ENCODE measurements around the gene XDH.
A peak's percentile ranks its signal among the peaks of the same experiment; 100 is the strongest.

The XDH gene

GRCh38 chr2:31349160-31349559, 65.4 kb downstream of the XDH start:
- no peaks in the 10 kb centered on the region for H3K4me1 Mint-ChIP-seq
- H3K4me3 Mint-ChIP-seq, result no peak overlapping the region
- H3K27me3 Mint-ChIP-seq, result peaks cover 65% of the 10 kb centered on the region
- ATAC-seq (replicated peaks; ENCODE audit: extremely low read depth, poor library complexity, severe bottlenecking) (no peak), DNase-seq (ENCODE audit: low spot score in 2 of 2) (no peak)
- H3K27ac Mint-ChIP-seq (ENCODE audit: low read depth), result no peak overlapping the region
- no peaks in the 10 kb centered on the region for H3K36me3 Mint-ChIP-seq (ENCODE audit: insufficient read depth)
- no peaks in the 10 kb centered on the region for H3K9me3 Mint-ChIP-seq

- no peaks in the 10 kb centered on the region for H3K36me3 Mint-ChIP-seq (ENCODE audit: insufficient read depth)
- no peaks in the 10 kb centered on the region for H3K9me3 Mint-ChIP-seq
- H3K27ac Mint-ChIP-seq (ENCODE audit: low read depth), result no peak overlapping the region
- ATAC-seq (replicated peaks; ENCODE audit: extremely low read depth, poor library complexity, severe bottlenecking), result no peak
- DNase-seq (ENCODE audit: low spot score in 2 of 2), result no peak
- H3K27me3 Mint-ChIP-seq, result peaks cover 63% of the 10 kb centered on the region
- no peak overlapping the region for H3K4me3 Mint-ChIP-seq
- no peaks in the 10 kb centered on the region for H3K4me1 Mint-ChIP-seq
Measured at GRCh38 chr2:31348618-31349017, 65.9 kb downstream of the XDH start.

DNA sequence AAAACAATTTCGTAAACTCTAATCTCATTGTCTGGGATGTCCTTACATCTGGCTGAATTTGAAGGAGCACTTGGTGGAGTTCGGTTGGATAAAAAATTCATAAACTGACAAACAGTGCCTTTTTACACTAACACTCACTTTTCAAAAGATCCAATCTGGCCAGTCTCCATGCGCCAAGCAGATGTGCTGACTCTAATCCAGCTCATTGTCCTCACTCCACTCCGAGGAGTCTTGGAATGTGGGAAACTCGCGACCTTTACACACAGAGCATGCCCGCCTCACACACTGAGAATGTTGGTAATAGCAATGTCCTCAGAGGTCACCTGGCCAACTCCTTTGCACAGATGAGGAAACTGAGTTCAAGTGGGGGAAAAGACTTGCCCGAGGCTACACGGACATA, 66.8 kb downstream of the XDH start:
- no peak overlapping the region for H3K27ac Mint-ChIP-seq (ENCODE audit: low read depth)
- DNase-seq (ENCODE audit: low spot score in 2 of 2), result no peak
- H3K4me1 Mint-ChIP-seq, result no peaks in the 10 kb centered on the region
- H3K4me3 Mint-ChIP-seq, result no peak overlapping the region
- no peak for ATAC-seq (replicated peaks; ENCODE audit: extremely low read depth, poor library complexity, severe bottlenecking)
- no peaks in the 10 kb centered on the region for H3K36me3 Mint-ChIP-seq (ENCODE audit: insufficient read depth)
- H3K9me3 Mint-ChIP-seq, result no peaks in the 10 kb centered on the region
- H3K27me3 Mint-ChIP-seq, result peaks cover 58% of the 10 kb centered on the region

DNA sequence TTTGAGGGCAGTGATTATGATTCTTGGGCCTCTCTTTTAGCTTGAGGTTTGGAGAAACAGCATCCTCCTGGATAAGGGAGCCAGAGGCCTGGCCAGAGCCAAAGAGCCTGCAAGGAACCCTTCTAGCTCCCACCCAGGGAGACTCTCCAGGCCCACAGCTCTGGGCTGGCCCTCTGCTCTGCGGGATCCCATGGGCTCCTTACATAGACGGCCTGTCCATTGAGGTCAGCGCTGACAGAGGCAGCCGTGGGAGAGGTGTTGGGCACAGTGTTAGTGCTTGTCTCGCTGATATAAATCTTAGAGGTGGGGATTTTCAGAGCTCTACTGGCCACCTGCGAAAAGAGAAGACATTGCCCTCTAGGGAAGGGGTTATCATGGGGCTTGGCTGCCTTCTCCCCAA, 67.2 kb downstream of the XDH start:
- no peak for DNase-seq (ENCODE audit: low spot score in 2 of 2)
- Mint-ChIP-seq H3K27me3 (peaks cover 54% of the 10 kb centered on the region), H3K36me3 (ENCODE audit: insufficient read depth) (no peaks in the 10 kb centered on the region), H3K9me3 (no peaks in the 10 kb centered on the region), H3K4me3 (no peak overlapping the region), H3K27ac (ENCODE audit: low read depth) (no peak overlapping the region), H3K4me1 (no peaks in the 10 kb centered on the region)
- no peak for ATAC-seq (replicated peaks; ENCODE audit: extremely low read depth, poor library complexity, severe bottlenecking)

DNA sequence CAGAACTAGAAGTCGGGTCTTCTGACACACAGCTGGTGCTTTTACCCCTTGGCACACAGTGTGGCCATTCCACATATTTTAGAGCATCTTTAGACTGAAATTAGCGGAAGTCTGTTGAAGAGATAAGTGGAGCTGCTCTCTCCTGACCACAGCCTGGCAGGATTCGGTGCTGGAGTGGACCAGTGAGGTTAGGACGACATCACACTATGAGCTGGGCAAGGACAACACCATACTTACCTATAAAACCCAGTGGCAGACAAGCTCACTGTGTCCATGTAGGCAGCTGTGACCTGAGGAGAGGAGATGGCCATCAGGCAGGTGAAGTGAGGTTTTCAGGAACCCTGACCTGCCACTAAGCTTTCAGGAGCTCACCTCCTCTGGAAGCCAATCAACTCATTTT, 70.1 kb downstream of the XDH start:
- no peak overlapping the region for H3K27ac Mint-ChIP-seq (ENCODE audit: low read depth)
- no peaks in the 10 kb centered on the region for H3K9me3 Mint-ChIP-seq
- H3K27me3 Mint-ChIP-seq, result peaks cover 44% of the 10 kb centered on the region
- no peak overlapping the region for H3K4me3 Mint-ChIP-seq
- H3K36me3 Mint-ChIP-seq (ENCODE audit: insufficient read depth), result no peaks in the 10 kb centered on the region
- no peaks in the 10 kb centered on the region for H3K4me1 Mint-ChIP-seq
- no peak for DNase-seq (ENCODE audit: low spot score in 2 of 2)
- ATAC-seq (replicated peaks; ENCODE audit: extremely low read depth, poor library complexity, severe bottlenecking), result no peak

- no peak overlapping the region for H3K27ac Mint-ChIP-seq (ENCODE audit: low read depth)
- H3K4me1 Mint-ChIP-seq, result no peaks in the 10 kb centered on the region
- no peak for DNase-seq (ENCODE audit: low spot score in 2 of 2)
- peaks cover 41% of the 10 kb centered on the region for H3K27me3 Mint-ChIP-seq
- no peaks in the 10 kb centered on the region for H3K9me3 Mint-ChIP-seq
- H3K36me3 Mint-ChIP-seq (ENCODE audit: insufficient read depth), result no peaks in the 10 kb centered on the region
- H3K4me3 Mint-ChIP-seq, result no peak overlapping the region
- no peak for ATAC-seq (replicated peaks; ENCODE audit: extremely low read depth, poor library complexity, severe bottlenecking)
Measured at GRCh38 chr2:31341351-31341750, 73.2 kb downstream of the XDH start.

DNA sequence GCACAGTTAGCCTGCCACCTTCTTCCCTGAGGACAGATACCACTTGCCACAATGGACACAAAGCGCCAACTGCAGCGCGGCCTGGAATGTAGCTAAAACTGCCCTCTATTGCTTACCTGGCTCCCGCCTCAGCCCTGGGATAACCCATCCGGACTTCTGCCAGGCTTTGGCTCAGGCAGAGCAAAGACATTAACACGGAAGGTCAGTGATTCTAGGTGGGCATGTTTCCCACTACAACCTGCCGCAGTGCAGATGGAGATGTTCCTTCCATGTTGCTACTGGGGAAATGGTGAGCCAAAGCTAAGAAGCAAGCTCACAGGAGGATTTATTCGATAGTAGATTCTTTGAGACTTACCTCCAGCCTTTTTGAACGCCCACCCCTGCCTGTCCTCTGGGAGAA, 74.8 kb downstream of the XDH start:
- H3K27ac Mint-ChIP-seq (ENCODE audit: low read depth), result no peak overlapping the region
- DNase-seq (ENCODE audit: low spot score in 2 of 2), result no peak
- H3K27me3 Mint-ChIP-seq, result peaks cover 42% of the 10 kb centered on the region
- H3K4me3 Mint-ChIP-seq, result no peak overlapping the region
- no peaks in the 10 kb centered on the region for H3K4me1 Mint-ChIP-seq
- no peaks in the 10 kb centered on the region for H3K36me3 Mint-ChIP-seq (ENCODE audit: insufficient read depth)
- ATAC-seq (replicated peaks; ENCODE audit: extremely low read depth, poor library complexity, severe bottlenecking), result no peak
- no peaks in the 10 kb centered on the region for H3K9me3 Mint-ChIP-seq

DNA sequence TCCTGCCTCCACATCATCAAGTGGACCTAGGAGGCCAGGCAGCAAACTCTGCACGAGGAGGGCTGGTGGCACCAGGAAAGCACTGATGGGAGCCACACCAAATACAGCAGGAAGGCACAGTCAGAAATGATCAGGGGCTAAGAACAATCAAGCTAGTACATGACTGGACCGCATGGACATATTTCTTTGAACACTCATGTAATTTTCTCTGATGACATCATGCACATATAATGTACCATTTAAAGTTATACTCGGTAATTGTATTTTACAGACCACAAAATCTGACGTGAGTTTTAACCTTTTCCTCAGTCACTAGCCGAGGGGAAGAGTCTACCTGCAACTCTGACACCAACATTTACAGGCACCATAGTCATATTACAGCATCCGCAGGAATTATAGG, 76.7 kb downstream of the XDH start:
- peaks cover 33% of the 10 kb centered on the region for H3K27me3 Mint-ChIP-seq
- ATAC-seq (replicated peaks; ENCODE audit: extremely low read depth, poor library complexity, severe bottlenecking) (no peak), DNase-seq (ENCODE audit: low spot score in 2 of 2) (no peak)
- H3K27ac Mint-ChIP-seq (ENCODE audit: low read depth), result no peak overlapping the region
- H3K9me3 Mint-ChIP-seq, result no peaks in the 10 kb centered on the region
- no peaks in the 10 kb centered on the region for H3K4me1 Mint-ChIP-seq
- no peak overlapping the region for H3K4me3 Mint-ChIP-seq
- no peaks in the 10 kb centered on the region for H3K36me3 Mint-ChIP-seq (ENCODE audit: insufficient read depth)

GRCh38 chr2:31337197-31337596, 77.3 kb downstream of the XDH start:
- Mint-ChIP-seq H3K4me3 (no peak overlapping the region), H3K27ac (ENCODE audit: low read depth) (no peak overlapping the region), H3K4me1 (no peaks in the 10 kb centered on the region), H3K27me3 (peaks cover 33% of the 10 kb centered on the region), H3K36me3 (ENCODE audit: insufficient read depth) (no peaks in the 10 kb centered on the region), H3K9me3 (no peaks in the 10 kb centered on the region)
- no peak for DNase-seq (ENCODE audit: low spot score in 2 of 2)
- ATAC-seq (replicated peaks; ENCODE audit: extremely low read depth, poor library complexity, severe bottlenecking), result no peak

DNA sequence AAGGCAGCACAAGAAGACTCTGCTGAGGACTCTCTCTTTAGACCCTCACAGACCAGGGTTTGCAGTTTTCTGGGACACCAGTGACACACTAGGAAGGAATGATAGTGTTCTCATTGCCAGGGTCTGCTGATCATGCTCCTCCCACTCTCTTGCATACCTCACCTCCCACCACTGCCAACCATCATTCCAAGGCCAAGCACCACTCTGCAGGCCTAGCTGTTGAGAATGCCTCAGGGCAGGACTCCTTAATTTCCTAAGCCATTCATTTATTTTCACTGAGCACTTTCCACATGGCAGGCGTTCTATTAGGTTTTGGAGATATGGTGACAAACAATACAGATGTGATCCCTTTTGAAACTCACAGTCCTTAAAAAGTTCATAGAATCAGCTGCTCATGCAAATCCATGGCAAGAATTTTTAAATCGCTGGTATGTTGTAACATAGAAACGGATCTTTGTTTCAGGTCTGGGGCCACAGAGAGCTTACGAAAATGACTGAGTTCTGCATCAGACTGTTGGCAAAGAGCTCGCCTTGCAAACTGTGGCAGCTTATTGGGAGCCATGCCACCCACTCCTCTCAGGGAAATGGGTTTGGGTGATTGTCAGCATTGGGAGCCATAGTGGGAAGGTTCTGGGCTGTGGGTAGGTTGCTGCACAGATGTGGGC, 78.5 kb downstream of the XDH start:
- no peaks in the 10 kb centered on the region for H3K4me1 Mint-ChIP-seq
- no peaks in the 10 kb centered on the region for H3K36me3 Mint-ChIP-seq (ENCODE audit: insufficient read depth)
- H3K27ac Mint-ChIP-seq (ENCODE audit: low read depth), result no peak overlapping the region
- no peaks in the 10 kb centered on the region for H3K9me3 Mint-ChIP-seq
- no peak overlapping the region for H3K4me3 Mint-ChIP-seq
- DNase-seq (ENCODE audit: low spot score in 2 of 2) (no peak), ATAC-seq (replicated peaks; ENCODE audit: extremely low read depth, poor library complexity, severe bottlenecking) (no peak)
- H3K27me3 Mint-ChIP-seq, result peaks cover 29% of the 10 kb centered on the region

DNA sequence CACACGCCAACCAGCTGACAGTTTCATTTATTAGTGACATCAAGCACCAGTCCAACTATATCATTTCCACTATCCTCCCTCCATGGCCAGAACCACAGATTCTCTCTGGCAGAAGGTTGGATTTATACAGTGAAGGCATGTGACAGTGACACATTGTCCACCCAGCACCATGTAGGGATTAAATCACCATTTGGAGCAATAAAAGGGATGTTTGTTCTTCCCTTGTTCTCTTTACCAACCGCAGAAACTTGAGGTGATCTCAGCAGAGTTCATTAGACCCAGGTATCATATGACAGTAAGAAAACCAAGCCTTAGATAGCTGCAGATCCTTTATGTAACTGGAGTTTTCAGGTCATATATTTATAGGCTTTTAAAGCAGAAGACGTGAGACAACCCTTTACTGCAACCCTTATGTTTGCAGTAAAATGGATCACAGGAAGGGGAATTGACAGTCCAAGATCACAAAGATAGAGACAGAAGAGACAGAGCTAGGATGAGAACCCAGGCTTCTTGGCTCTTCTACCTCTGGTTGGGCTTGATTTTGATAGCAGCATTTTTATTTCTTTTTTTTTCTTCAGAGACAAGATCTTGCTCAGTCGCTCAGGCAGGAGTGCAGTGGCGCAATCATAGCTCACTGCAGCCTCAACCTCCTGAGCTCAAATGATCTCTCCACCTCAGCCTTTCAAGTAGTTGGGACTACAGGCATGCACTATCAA, 80.1 kb downstream of the XDH start:
- Mint-ChIP-seq H3K27me3 (peaks cover 23% of the 10 kb centered on the region), H3K36me3 (ENCODE audit: insufficient read depth) (no peaks in the 10 kb centered on the region), H3K4me3 (no peak overlapping the region), H3K9me3 (no peaks in the 10 kb centered on the region), H3K27ac (ENCODE audit: low read depth) (peak overlapping the region; percentile 54), H3K4me1 (no peaks in the 10 kb centered on the region)
- DNase-seq (ENCODE audit: low spot score in 2 of 2), result no peak
- ATAC-seq (replicated peaks; ENCODE audit: extremely low read depth, poor library complexity, severe bottlenecking), result no peak

DNA sequence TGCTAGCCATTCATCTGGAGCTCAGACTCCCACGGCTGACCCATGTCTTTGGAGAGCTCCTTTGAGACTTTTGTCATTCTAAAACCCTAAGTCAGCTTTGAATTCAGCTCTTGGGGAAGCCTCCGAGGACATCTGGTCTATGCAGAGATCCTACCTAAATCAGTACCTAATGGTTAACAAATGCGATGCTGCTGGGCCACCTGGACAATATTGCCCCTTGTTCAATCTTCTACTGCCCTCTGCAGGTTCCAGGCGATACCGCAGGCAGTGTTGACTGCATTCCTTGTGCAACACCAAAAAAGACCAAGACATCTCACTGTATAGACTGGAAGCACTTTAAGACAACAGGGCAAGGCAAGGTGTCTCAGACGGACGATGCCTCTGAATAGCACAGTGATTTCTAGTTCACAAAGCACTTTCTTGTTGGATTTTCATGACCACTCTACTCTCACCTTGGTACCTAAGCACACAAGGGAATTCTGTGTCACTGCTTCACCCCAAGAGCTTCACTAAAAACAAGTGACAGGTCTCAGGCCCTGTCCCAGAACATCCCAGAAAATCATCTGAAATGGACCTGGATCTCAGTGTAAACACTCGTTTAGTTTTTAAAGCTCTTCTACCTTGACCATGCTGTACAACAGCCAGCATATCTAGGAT, 80.9 kb downstream of the XDH start:
- peak; percentile 55 to 66 for DNase-seq (ENCODE audit: low spot score in 2 of 2)
- no peak overlapping the region for H3K27ac Mint-ChIP-seq (ENCODE audit: low read depth)
- peak; percentile 60 for ATAC-seq (replicated peaks; ENCODE audit: extremely low read depth, poor library complexity, severe bottlenecking)
- no peaks in the 10 kb centered on the region for H3K36me3 Mint-ChIP-seq (ENCODE audit: insufficient read depth)
- peaks cover 23% of the 10 kb centered on the region for H3K27me3 Mint-ChIP-seq
- H3K4me1 Mint-ChIP-seq, result no peaks in the 10 kb centered on the region
- H3K4me3 Mint-ChIP-seq, result no peak overlapping the region
- no peaks in the 10 kb centered on the region for H3K9me3 Mint-ChIP-seq

GRCh38 chr2:31333046-31333445, 81.5 kb downstream of the XDH start:
- Mint-ChIP-seq H3K4me1 (no peaks in the 10 kb centered on the region), H3K4me3 (no peak overlapping the region), H3K9me3 (no peaks in the 10 kb centered on the region), H3K36me3 (ENCODE audit: insufficient read depth) (no peaks in the 10 kb centered on the region), H3K27me3 (peaks cover 23% of the 10 kb centered on the region), H3K27ac (ENCODE audit: low read depth) (no peak overlapping the region)
- no peak for ATAC-seq (replicated peaks; ENCODE audit: extremely low read depth, poor library complexity, severe bottlenecking)
- no peak for DNase-seq (ENCODE audit: low spot score in 2 of 2)
